Heart right ventricle (tissue), 16 donors: ENCODE data around the gene MVD. TPM values are rescaled to one million over a fixed set of nuclear protein-coding genes. Genes with fewer than 3 reads are reported as not detected.

ENCODE experiments used
- ATAC-seq, 8 donors: fragments of 200-7000 bp; cut with Tn5 transposase; one replicate each; pipeline ENCODE4 v1.9.1; 2020; ENCODE audit warnings: mild to moderate bottlenecking in 8 of 8, moderate library complexity in 8 of 8, moderate number of reproducible peaks in 1 of 8
- DNase-seq, 2 donors: peaks; one replicate each; pipeline ENCODE4 v3.0.0-alpha.2; 2020
- H3K27ac ChIP-seq, 10 donors: fragments of 200-600 bp; sonication (generic) in 2 of 10; one replicate each; pipeline versions ENCODE4 v1.5.0 to v1.8.0; 2020 to 2022; ENCODE audit warnings: mild to moderate bottlenecking in 3 of 10
- H3K27me3 ChIP-seq, 7 donors: fragments of 200-600 bp; one replicate each; pipeline ENCODE4 v1.8.0; 2021 to 2022; ENCODE audit warnings: mild to moderate bottlenecking in 2 of 7
- H3K36me3 ChIP-seq, 9 donors: fragments of 200-600 bp; sonication (generic) in 1 of 9; one replicate each; pipeline versions ENCODE4 v1.5.0 to v1.8.0; 2020 to 2022; ENCODE audit warnings: mild to moderate bottlenecking in 2 of 9
- H3K4me1 ChIP-seq, 9 donors: fragments of 200-600 bp; sonication (generic) in 1 of 9; one replicate each; pipeline versions ENCODE4 v1.5.0 to v1.8.0; 2020 to 2022; ENCODE audit warnings: mild to moderate bottlenecking in 4 of 9
- H3K4me3 ChIP-seq, 10 donors: fragments of 200-600 bp; sonication (generic) in 2 of 10; one replicate each; pipeline versions ENCODE4 v1.5.0 to v1.8.0; 2020 to 2022; ENCODE audit warnings: mild to moderate bottlenecking in 7 of 10, moderate library complexity in 2 of 10
- H3K9me3 ChIP-seq, 11 donors: fragments of 200-600 bp in 10 of 11; sonication (generic) in 2 of 11; one replicate each; pipeline versions ENCODE4 v1.5.0 to v1.8.0; 2013 to 2022; ENCODE audit warnings: mild to moderate bottlenecking in 2 of 11, control low read depth in 1 of 11, moderate library complexity in 1 of 11
- CTCF ChIP-seq, 9 donors: fragments of 200-600 bp; sonication (generic) in 2 of 9; IDR thresholded peaks; one replicate each; pipeline versions ENCODE4 v1.5.0 to v1.8.0; 2021 to 2022; ENCODE audit warnings: antibody characterized with exemption in 9 of 9, mild to moderate bottlenecking in 5 of 9, moderate library complexity in 1 of 9
- WGBS, 2 donors: extraction: QIAGEN DNeasy Blood & Tissue Kit; methylation state at CpG; one replicate each; pipeline ENCODE4 v1.1.7; 2013; ENCODE audit warnings: inconsistent platforms in 1 of 2; 5-methylcytosine and 5-hydroxymethylcytosine counted together
- intact Hi-C, 10 donors: fragments of 100-400 bp; cut with DNase I; formaldehyde crosslinking; loops; one replicate each; pipeline versions ENCODE4 v1.11.1 to v1.14.2; 2022
- polyA plus RNA-seq, 2 donors: library from polyadenylated mRNA; stranded (reverse); fragments of 200-250 nt; gene quantifications; one replicate each; pipeline ENCODE4 v1.2.3, GENCODE V29; 2013
- total RNA-seq, 10 donors: library from RNA; stranded (reverse); fragmentation: NEBNext Ultra II Directional in 3 of 10; extraction: Animal tissue kit (Norgen Biotek cat#: 25700) in 3 of 10; gene quantifications; one replicate each; pipeline versions ENCODE4 v1.2.1 to v1.2.4, GENCODE V29; 2021 to 2023
- donor health status: Arrhythmogenic right ventricular cardiomyopathy.
- donor health status: ischemic (EF 13 %, LVEDD 7.1; RV severe dilation, severe dysfunction).
- donor health status: healthy with polysubstance abuse.
- donor health status: DM: no; HTN: yes; CAD: no.
- donor health status: DM: no; HTN: no; CAD: no.
- donor health status: ischemic (EF 25% LVEDD 6.9; RV normal size, moderate dysfunction).
- donor health status: ischemic (EF 25% LVEDD 5.7; RV mildly dilated, moderate dysfunction).
- donor health status: healthy.
- donor health status: DM: yes; HTN: yes; CAD: no.
- donor health status: Ischemic cardiomyopathy.
- donor health status: ischemic (EF 35%, LVEDD 5.7; RV mildly dilated, moderate dysfunction).
- donor health status: nonischemic (EF 11% LVEDD 7.7; RV severe dilation, severe dysfunction).
- donor health status: DM: yes; HTN: yes; CAD: no.
- donor health status: PGD.
- donor health status: ischemic (EF 29% LVEDD 5.4; RV normal size, mild dysfunction).
- donor health status: nonischemic (EF 23%, LVEDD 6.1; RV moderate dilation, normal function).

Gene MVD
- total and polyA plus RNA-seq, 12 donors: 15.5 to 36.3 (median 22.2) TPM

GRCh38 chr16:88626646-88627045 lies 36.2 kb downstream of the MVD start:
- Histone ChIP-seq H3K4me1 (peaks cover 4 to 21% (median 12%) of the 10 kb centered on the region in 9 donors), H3K9me3 (no peaks in the 10 kb centered on the region), H3K4me3 (no peak overlapping the region), H3K27me3 (no peaks in the 10 kb centered on the region), H3K36me3 (peaks cover 8 to 99% (median 51%) of the 10 kb centered on the region in 9 donors), H3K27ac (no peak overlapping the region)
- ATAC-seq: no peak
- no peak for DNase-seq
- intact Hi-C loops: no loop called here
- TF ChIP-seq CTCF (IDR thresholded peaks at IDR 0.05): no peak
- 93 to 94% methylated on average over 9 of the region's 9 CpGs for WGBS, 2 donors

GRCh38 chr16:88624977-88625576 lies 37.8 kb downstream of the MVD start:
- WGBS, 2 donors: 85 to 88% methylated on average over 16 to 17 of the region's 17 CpGs

GRCh38 chr16:88624481-88624880 lies 38.4 kb downstream of the MVD start:
- peaks cover 8 to 88% (median 36%) of the 10 kb centered on the region in 9 donors for H3K36me3 ChIP-seq
- no peaks in the 10 kb centered on the region for H3K27me3 ChIP-seq
- no peak for ATAC-seq
- peaks cover 4 to 20% (median 15%) of the 10 kb centered on the region in 9 donors for H3K4me1 ChIP-seq
- no peak overlapping the region for H3K27ac ChIP-seq
- DNase-seq: no peak
- no peaks in the 10 kb centered on the region for H3K9me3 ChIP-seq
- no peak for TF ChIP-seq CTCF (IDR thresholded peaks at IDR 0.05)
- 95% methylated on average over 18 of the region's 18 CpGs for WGBS, 2 donors
- intact Hi-C loops: no loop called here
- no peak overlapping the region for H3K4me3 ChIP-seq

More at GRCh38 chr16:88624977-88625576, 37.8 kb downstream of the MVD start:
- no peak for DNase-seq
- Histone ChIP-seq H3K9me3 (no peaks in the 10 kb centered on the region), H3K27ac (no peak overlapping the region), H3K4me1 (peaks cover 4 to 21% (median 15%) of the 10 kb centered on the region in 9 donors), H3K27me3 (no peaks in the 10 kb centered on the region), H3K36me3 (peaks cover 8 to 92% (median 42%) of the 10 kb centered on the region in 9 donors), H3K4me3 (no peak overlapping the region)
- ATAC-seq: no peak
- TF ChIP-seq CTCF (IDR thresholded peaks at IDR 0.05): no peak
- intact Hi-C loops: no loop called here

GRCh38 chr16:88623858-88624257 lies 39.0 kb downstream of the MVD start:
- WGBS, 2 donors: 95 to 96% methylated on average over 13 of the region's 13 CpGs
- ATAC-seq (no peak), DNase-seq (no peak)
- no peaks in the 10 kb centered on the region for H3K27me3 ChIP-seq
- TF ChIP-seq CTCF (IDR thresholded peaks at IDR 0.05): no peak
- peaks cover 8 to 90% (median 34%) of the 10 kb centered on the region in 9 donors for H3K36me3 ChIP-seq
- H3K27ac ChIP-seq: no peak overlapping the region
- no peaks in the 10 kb centered on the region for H3K9me3 ChIP-seq
- H3K4me3 ChIP-seq: no peak overlapping the region
- peaks cover 4 to 22% (median 16%) of the 10 kb centered on the region in 9 donors for H3K4me1 ChIP-seq
- intact Hi-C loops: no loop called here
